Nephron progenitor cell (in vitro differentiated cells): ENCODE measurements around the gene FIGLA.

Source experiments
- DNase-seq: peaks from one replicate; pipeline ENCODE4 v3.0.0; 2021
- H3K27ac Mint-ChIP-seq: 2 replicates; pipeline ENCODE4 v1.8.0; 2021; ENCODE audit warnings: mild to moderate bottlenecking, moderate library complexity, mixed read lengths
- H3K27me3 Mint-ChIP-seq: 2 replicates; pipeline ENCODE4 v1.8.0; 2021; ENCODE audit warnings: mild to moderate bottlenecking, low read depth, mixed read lengths; ENCODE audit not compliant: poor library complexity
- H3K36me3 Mint-ChIP-seq: 2 replicates; pipeline ENCODE4 v1.8.0; 2021; ENCODE audit warnings: low read depth, mixed read lengths
- H3K4me1 Mint-ChIP-seq: 2 replicates; pipeline ENCODE4 v1.8.0; 2021; ENCODE audit warnings: mixed read lengths
- H3K4me3 Mint-ChIP-seq: 2 replicates; pipeline ENCODE4 v1.8.0; 2021; ENCODE audit warnings: mild to moderate bottlenecking, moderate library complexity, mixed read lengths
- H3K9me3 Mint-ChIP-seq: 2 replicates; pipeline ENCODE4 v1.8.0; 2021; ENCODE audit warnings: mild to moderate bottlenecking, moderate library complexity, mixed read lengths
- TF ChIP-seq, protein P1 (sequence below): fragments of 200-600 bp; sonication (generic); IDR thresholded peaks from 2 replicates; pipeline ENCODE4 v1.5.0; 2021; ENCODE audit warnings: antibody characterized with exemption

The FIGLA gene

DNA sequence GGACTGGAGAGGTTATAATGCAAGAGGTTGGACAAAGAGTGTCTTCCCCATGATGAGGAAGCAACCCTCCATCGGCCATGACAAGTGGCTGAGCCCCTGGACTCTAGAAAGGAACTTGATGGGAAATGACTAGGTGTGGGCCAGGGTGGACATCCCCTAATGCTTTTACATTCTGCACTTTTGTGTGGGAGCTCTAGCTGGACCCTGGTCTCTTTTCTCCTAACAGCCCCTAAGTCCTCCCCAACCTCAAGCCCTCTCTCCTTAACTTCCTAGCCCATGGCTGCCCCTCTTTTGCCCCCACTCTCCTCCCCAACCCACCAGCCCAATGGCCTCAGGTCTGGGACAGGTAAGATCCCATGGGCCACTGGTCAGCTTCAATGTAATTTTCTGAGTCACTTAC lies 42.8 kb upstream of the FIGLA start:
- TF ChIP-seq, protein P1, sequence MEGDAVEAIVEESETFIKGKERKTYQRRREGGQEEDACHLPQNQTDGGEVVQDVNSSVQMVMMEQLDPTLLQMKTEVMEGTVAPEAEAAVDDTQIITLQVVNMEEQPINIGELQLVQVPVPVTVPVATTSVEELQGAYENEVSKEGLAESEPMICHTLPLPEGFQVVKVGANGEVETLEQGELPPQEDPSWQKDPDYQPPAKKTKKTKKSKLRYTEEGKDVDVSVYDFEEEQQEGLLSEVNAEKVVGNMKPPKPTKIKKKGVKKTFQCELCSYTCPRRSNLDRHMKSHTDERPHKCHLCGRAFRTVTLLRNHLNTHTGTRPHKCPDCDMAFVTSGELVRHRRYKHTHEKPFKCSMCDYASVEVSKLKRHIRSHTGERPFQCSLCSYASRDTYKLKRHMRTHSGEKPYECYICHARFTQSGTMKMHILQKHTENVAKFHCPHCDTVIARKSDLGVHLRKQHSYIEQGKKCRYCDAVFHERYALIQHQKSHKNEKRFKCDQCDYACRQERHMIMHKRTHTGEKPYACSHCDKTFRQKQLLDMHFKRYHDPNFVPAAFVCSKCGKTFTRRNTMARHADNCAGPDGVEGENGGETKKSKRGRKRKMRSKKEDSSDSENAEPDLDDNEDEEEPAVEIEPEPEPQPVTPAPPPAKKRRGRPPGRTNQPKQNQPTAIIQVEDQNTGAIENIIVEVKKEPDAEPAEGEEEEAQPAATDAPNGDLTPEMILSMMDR, result no peak
- no peak for DNase-seq
- Mint-ChIP-seq H3K4me1 (peaks cover 7% of the 10 kb centered on the region), H3K9me3 (no peaks in the 10 kb centered on the region), H3K36me3 (no peaks in the 10 kb centered on the region), H3K27ac (no peak overlapping the region), H3K27me3 (peaks cover 53% of the 10 kb centered on the region), H3K4me3 (no peak overlapping the region)

DNA sequence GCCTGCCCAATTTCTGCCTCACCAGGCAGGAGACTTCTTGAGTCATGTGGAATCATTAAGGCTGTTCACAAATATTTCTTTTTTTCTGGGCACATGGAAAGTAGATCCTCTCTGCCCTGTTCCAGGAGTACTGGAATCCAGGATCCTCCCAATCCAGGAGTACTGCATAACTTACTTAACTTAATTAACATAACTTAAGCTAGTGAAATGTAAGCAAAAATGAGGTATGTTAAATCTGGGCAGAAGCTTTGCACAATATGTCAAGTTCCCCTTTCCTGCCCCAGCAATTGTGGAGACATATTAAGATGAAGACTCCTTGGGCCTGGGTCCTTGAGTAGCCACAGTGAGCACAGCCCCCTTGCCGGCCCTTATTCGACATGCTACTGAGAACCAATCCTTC lies 41.9 kb upstream of the FIGLA start:
- H3K4me1 Mint-ChIP-seq, result peaks cover 7% of the 10 kb centered on the region
- H3K27ac Mint-ChIP-seq, result no peak overlapping the region
- H3K36me3 Mint-ChIP-seq, result no peaks in the 10 kb centered on the region
- TF ChIP-seq, protein P1, result no peak
- H3K27me3 Mint-ChIP-seq, result peaks cover 46% of the 10 kb centered on the region
- no peak overlapping the region for H3K4me3 Mint-ChIP-seq
- no peaks in the 10 kb centered on the region for H3K9me3 Mint-ChIP-seq
- DNase-seq, result no peak

DNA sequence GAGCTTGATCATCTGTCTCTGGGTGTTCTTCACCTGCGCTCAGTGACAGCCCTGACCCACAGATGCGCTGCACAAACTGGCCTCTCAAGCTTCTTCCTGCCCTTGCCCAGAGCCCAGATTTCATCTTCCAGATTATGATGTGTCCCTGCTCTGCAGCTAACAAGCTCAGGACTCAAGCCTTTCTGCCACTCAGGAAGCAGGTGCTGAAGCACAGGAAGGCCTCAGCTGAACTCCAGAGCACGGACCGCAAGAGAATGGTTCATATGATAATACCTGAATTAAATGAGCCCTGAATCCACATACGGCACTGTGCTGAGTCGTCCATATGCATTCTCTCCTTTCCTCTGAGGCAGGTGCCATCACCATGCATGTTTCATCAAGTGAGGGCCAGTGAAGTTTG lies 41.4 kb upstream of the FIGLA start:
- TF ChIP-seq, protein P1, result no peak
- H3K9me3 Mint-ChIP-seq, result no peaks in the 10 kb centered on the region
- peaks cover 46% of the 10 kb centered on the region for H3K27me3 Mint-ChIP-seq
- no peak overlapping the region for H3K27ac Mint-ChIP-seq
- H3K4me1 Mint-ChIP-seq, result peaks cover 11% of the 10 kb centered on the region
- no peak overlapping the region for H3K4me3 Mint-ChIP-seq
- no peak for DNase-seq
- no peaks in the 10 kb centered on the region for H3K36me3 Mint-ChIP-seq

DNA sequence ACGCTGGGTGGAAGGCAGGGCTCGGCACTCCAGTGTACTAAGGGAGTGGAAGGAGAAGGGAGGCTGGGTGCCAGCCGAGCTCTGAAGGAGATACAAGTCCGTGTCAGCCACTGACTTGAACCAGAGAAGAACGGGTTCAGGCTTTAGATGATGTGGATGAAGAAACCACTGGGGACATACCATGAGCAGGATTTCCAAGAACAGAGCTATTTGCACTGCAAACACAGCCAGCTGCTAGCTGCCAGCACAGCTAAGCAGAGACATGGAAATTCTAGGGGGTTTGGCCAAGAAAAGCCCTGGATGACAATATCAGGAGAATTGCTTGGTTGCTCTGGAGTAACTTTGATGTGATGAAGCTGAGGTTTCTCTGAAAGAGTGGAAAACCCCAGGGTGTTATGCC lies 39.9 kb upstream of the FIGLA start:
- DNase-seq, result no peak
- TF ChIP-seq, protein P1, result no peak
- Mint-ChIP-seq H3K27me3 (peaks cover 40% of the 10 kb centered on the region), H3K9me3 (no peaks in the 10 kb centered on the region), H3K36me3 (no peaks in the 10 kb centered on the region), H3K4me1 (peaks cover 15% of the 10 kb centered on the region), H3K27ac (no peak overlapping the region), H3K4me3 (no peak overlapping the region)

DNA sequence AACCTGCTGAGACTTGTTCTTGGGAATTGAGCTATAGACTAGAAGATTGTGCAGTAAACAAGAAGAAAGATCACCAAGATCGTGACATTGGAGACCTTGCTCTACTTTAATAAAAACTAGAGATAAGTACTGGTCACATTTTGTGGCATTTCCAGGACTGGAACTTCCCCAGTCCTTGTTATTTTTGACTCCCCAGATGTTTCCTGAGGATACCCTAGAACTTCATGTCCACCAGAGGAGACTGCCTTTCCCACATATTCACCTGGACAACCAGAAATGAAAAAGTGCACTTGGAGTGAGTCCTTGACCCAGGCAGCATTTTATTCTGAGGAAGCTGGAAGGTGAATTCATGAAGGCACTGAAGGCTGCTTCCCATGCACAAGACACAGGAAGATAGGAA lies 39.5 kb upstream of the FIGLA start:
- Mint-ChIP-seq H3K36me3 (no peaks in the 10 kb centered on the region), H3K4me1 (peaks cover 15% of the 10 kb centered on the region), H3K9me3 (no peaks in the 10 kb centered on the region), H3K4me3 (no peak overlapping the region), H3K27ac (no peak overlapping the region), H3K27me3 (peaks cover 36% of the 10 kb centered on the region)
- TF ChIP-seq, protein P1, result no peak
- no peak for DNase-seq

DNA sequence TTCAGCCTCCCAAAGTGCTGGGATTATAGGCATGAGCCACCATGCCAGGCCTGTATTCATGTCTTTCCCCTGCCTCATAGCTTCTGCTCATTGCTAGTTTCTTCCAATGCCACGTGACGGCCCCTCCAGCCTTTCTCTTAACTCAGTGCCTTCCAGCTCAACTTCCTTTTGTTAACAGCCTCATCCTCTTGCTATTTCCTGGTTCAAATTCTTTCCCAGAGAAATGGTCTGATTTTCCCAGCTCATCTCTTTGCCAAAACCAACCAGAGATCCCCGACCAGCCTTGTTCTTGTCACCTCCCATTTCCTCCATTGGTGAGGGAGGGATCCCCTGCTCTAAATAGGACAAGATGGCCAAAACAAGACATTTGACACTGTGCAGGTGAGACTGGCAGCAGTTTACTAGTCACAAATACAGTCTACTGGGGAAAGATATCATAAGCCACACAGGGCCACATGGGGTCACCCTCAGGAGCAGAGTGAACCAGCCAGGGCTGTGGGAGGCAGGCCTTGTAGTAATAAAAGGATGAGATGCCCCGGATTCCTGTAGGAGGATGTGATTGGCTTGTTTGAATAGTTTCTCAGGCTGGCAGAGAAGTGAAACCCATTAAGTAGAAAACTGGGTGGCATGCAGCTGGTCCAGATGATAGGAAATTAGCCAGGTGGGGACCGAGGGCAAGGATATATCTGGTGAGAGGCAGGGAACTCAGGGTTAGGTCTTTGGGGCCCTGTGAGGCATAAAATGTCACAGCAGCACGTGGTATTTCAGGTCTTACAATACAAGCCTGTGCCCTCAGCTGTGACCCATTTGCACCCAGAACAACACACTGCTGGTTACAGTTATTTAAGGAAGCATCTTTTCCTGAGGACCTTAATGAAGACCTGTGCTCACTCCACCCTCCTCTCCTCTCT lies 38.7 kb upstream of the FIGLA start:
- no peak overlapping the region for H3K4me3 Mint-ChIP-seq
- peaks cover 30% of the 10 kb centered on the region for H3K27me3 Mint-ChIP-seq
- H3K27ac Mint-ChIP-seq, result no peak overlapping the region
- TF ChIP-seq, protein P1, result no peak
- DNase-seq, result no peak
- H3K4me1 Mint-ChIP-seq, result peaks cover 15% of the 10 kb centered on the region
- no peaks in the 10 kb centered on the region for H3K36me3 Mint-ChIP-seq
- H3K9me3 Mint-ChIP-seq, result no peaks in the 10 kb centered on the region
